ENCODE measurements around the gene NPC1.

Gene NPC1

GRCh38 chr18:23570912-23571504 lies 15.3 kb downstream of the NPC1 start:
- DNase-seq (ENCODE audit: low read depth) = peak; percentile 59

GRCh38 chr18:23569299-23570063 lies 16.8 kb downstream of the NPC1 start:
- no peak for DNase-seq (ENCODE audit: low read depth)
- no peak for TF ChIP-seq CTCF (conservative IDR thresholded peaks at IDR 0.05; ENCODE audit: low read depth, low read length)
- no peak overlapping the region for H3K4me3 ChIP-seq (ENCODE audit: low read depth, low read length)

More at GRCh38 chr18:23570912-23571504, 15.3 kb downstream of the NPC1 start:
- no peak overlapping the region for H3K4me3 ChIP-seq (ENCODE audit: low read depth, low read length)
- no peak for TF ChIP-seq CTCF (conservative IDR thresholded peaks at IDR 0.05; ENCODE audit: low read depth, low read length)

- no peak for DNase-seq (ENCODE audit: low read depth)
- TF ChIP-seq CTCF (conservative IDR thresholded peaks at IDR 0.05; ENCODE audit: low read depth, low read length) = no peak
Observed at GRCh38 chr18:23568281-23569138, 17.8 kb downstream of the NPC1 start.

GRCh38 chr18:23567671-23568070 lies 18.6 kb downstream of the NPC1 start:
- no peak for TF ChIP-seq CTCF (conservative IDR thresholded peaks at IDR 0.05; ENCODE audit: low read depth, low read length)
- no peak overlapping the region for H3K4me3 ChIP-seq (ENCODE audit: low read depth, low read length)
- no peak for DNase-seq (ENCODE audit: low read depth)

More at GRCh38 chr18:23568281-23569138, 17.8 kb downstream of the NPC1 start:
- H3K4me3 ChIP-seq (ENCODE audit: low read depth, low read length) = no peak overlapping the region

GRCh38 chr18:23565916-23566547 lies 20.3 kb downstream of the NPC1 start:
- TF ChIP-seq CTCF (conservative IDR thresholded peaks at IDR 0.05; ENCODE audit: low read depth, low read length) = no peak
- DNase-seq (ENCODE audit: low read depth) = no peak
- H3K4me3 ChIP-seq (ENCODE audit: low read depth, low read length) = no peak overlapping the region

GRCh38 chr18:23563377-23564043 lies 22.8 kb downstream of the NPC1 start:
- no peak overlapping the region for H3K4me3 ChIP-seq (ENCODE audit: low read depth, low read length)
- DNase-seq (ENCODE audit: low read depth) = peak; percentile 82
- no peak for TF ChIP-seq CTCF (conservative IDR thresholded peaks at IDR 0.05; ENCODE audit: low read depth, low read length)

All from choroid plexus epithelial cell (primary cell).